ENCODE data around the gene COL1A1. TPM values are rescaled to one million over a fixed set of nuclear protein-coding genes. Genes with fewer than 3 reads are reported as not detected.

The COL1A1 gene
- total and polyA plus RNA-seq, 4 donors: 8.3 to 72.5 (median 35.8) TPM

- H3K27ac ChIP-seq (ENCODE audit: low read depth in 1 of 2, low read length in 2 of 2): no peak overlapping the region
- no peak for TF ChIP-seq REST (IDR thresholded peaks at IDR 0.05)
- TF ChIP-seq FOXA1 (IDR thresholded peaks at IDR 0.05): no peak
- TF ChIP-seq JUND (IDR thresholded peaks at IDR 0.05): no peak
- TF ChIP-seq ATF3 (IDR thresholded peaks at IDR 0.05): no peak
- no peak for TF ChIP-seq TAF1 (conservative IDR thresholded peaks at IDR 0.05)
- TF ChIP-seq FOXA2 (IDR thresholded peaks at IDR 0.05): no peak
- TF ChIP-seq RXRA (IDR thresholded peaks at IDR 0.05): no peak
- TF ChIP-seq SP1 (IDR thresholded peaks at IDR 0.05): no peak
- no peak for TF ChIP-seq GABPA (IDR thresholded peaks at IDR 0.05 in 1 of 2, conservative IDR thresholded peaks at IDR 0.05 in 1 of 2)
- H3K9me3 ChIP-seq (ENCODE audit: control insufficient read depth in 4 of 4, low read length in 3 of 4): peaks cover 0 to 4% (median 0%) of the 10 kb centered on the region in 4 donors
- H3K36me3 ChIP-seq (ENCODE audit: control insufficient read depth in 4 of 4, insufficient read depth in 3 of 4, low read depth in 1 of 4, low read length in 3 of 4): no peaks in the 10 kb centered on the region
- DNase-seq (ENCODE audit: low spot score): no peak
- H3K4me3 ChIP-seq (ENCODE audit: low read depth in 1 of 3, low read length in 3 of 3): no peak overlapping the region
- no peaks in the 10 kb centered on the region for H3K4me1 ChIP-seq (ENCODE audit: control insufficient read depth in 4 of 4, insufficient read depth in 4 of 4, low read length in 3 of 4)
- H3K27me3 ChIP-seq (ENCODE audit: control insufficient read depth in 4 of 4, insufficient read depth in 4 of 4, low read length in 3 of 4): no peaks in the 10 kb centered on the region
- 58% methylated on average over 9 of the region's 9 CpGs for whole genome bisulfite sequencing
- no peak overlapping the region for H3K9ac ChIP-seq (ENCODE audit: low read depth in 1 of 2, low read length in 2 of 2)
Measured at GRCh38 chr17:50238601-50239280, 37.3 kb upstream of the COL1A1 start.

- WGBS: 56% methylated on average over 2 of the region's 2 CpGs
- Histone ChIP-seq H3K36me3 (ENCODE audit: control insufficient read depth in 4 of 4, insufficient read depth in 3 of 4, low read depth in 1 of 4, low read length in 3 of 4) (no peaks in the 10 kb centered on the region), H3K9me3 (ENCODE audit: control insufficient read depth in 4 of 4, low read length in 3 of 4) (peaks cover 0 to 4% (median 0%) of the 10 kb centered on the region in 4 donors), H3K4me3 (ENCODE audit: low read depth in 1 of 3, low read length in 3 of 3) (no peak overlapping the region), H3K9ac (ENCODE audit: low read depth in 1 of 2, low read length in 2 of 2) (no peak overlapping the region), H3K4me1 (ENCODE audit: control insufficient read depth in 4 of 4, insufficient read depth in 4 of 4, low read length in 3 of 4) (no peaks in the 10 kb centered on the region), H3K27ac (ENCODE audit: low read depth in 1 of 2, low read length in 2 of 2) (no peak overlapping the region), H3K27me3 (ENCODE audit: control insufficient read depth in 4 of 4, insufficient read depth in 4 of 4, low read length in 3 of 4) (no peaks in the 10 kb centered on the region)
- DNase-seq (ENCODE audit: low spot score): no peak
- no peak for TF ChIP-seq ATF3 (IDR thresholded peaks at IDR 0.05)
- TF ChIP-seq ZBTB33 (IDR thresholded peaks at IDR 0.05): no peak
- TF ChIP-seq NR2F2 (IDR thresholded peaks at IDR 0.05): no peak
Measured at GRCh38 chr17:50237901-50238300, 36.5 kb upstream of the COL1A1 start.

GRCh38 chr17:50234581-50234980 lies 33.1 kb upstream of the COL1A1 start:
- H3K4me1 ChIP-seq (ENCODE audit: control insufficient read depth in 4 of 4, insufficient read depth in 4 of 4, low read length in 3 of 4): no peaks in the 10 kb centered on the region
- peaks cover 0 to 4% (median 0%) of the 10 kb centered on the region in 4 donors for H3K9me3 ChIP-seq (ENCODE audit: control insufficient read depth in 4 of 4, low read length in 3 of 4)
- H3K4me3 ChIP-seq (ENCODE audit: low read depth in 1 of 3, low read length in 3 of 3): no peak overlapping the region
- DNase-seq (ENCODE audit: low spot score): no peak
- H3K36me3 ChIP-seq (ENCODE audit: control insufficient read depth in 4 of 4, insufficient read depth in 3 of 4, low read depth in 1 of 4, low read length in 3 of 4): no peaks in the 10 kb centered on the region
- no peak overlapping the region for H3K9ac ChIP-seq (ENCODE audit: low read depth in 1 of 2, low read length in 2 of 2)
- H3K27me3 ChIP-seq (ENCODE audit: control insufficient read depth in 4 of 4, insufficient read depth in 4 of 4, low read length in 3 of 4): no peaks in the 10 kb centered on the region
- no peak overlapping the region for H3K27ac ChIP-seq (ENCODE audit: low read depth in 1 of 2, low read length in 2 of 2)
- no peak for TF ChIP-seq HNF4G (IDR thresholded peaks at IDR 0.05)
- TF ChIP-seq RXRA (IDR thresholded peaks at IDR 0.05): no peak
- no peak for TF ChIP-seq FOXA2 (IDR thresholded peaks at IDR 0.05)
- TF ChIP-seq JUND (IDR thresholded peaks at IDR 0.05): no peak
- no peak for TF ChIP-seq ZBTB33 (IDR thresholded peaks at IDR 0.05)
- TF ChIP-seq CTCF (IDR thresholded peaks at IDR 0.05; ENCODE audit: low read depth, low read length, missing input control): no peak
- no peak for TF ChIP-seq RAD21 (IDR thresholded peaks at IDR 0.05)

Data from liver (tissue), 9 donors.